HG02610 (cell line): ENCODE measurements around the gene DGKH.

Source experiments
- ATAC-seq: cut with Tn5 transposase; IDR thresholded peaks from one replicate; pipeline ENCODE4 v1.9.1; 2021; ENCODE audit warnings: mild to moderate bottlenecking, moderate library complexity; ENCODE audit not compliant: unreplicated experiment

Gene DGKH

GRCh38 chr13:42039946-42040729, 8.3 kb upstream of the DGKH start:
- peak; percentile 71 for ATAC-seq

GRCh38 chr13:42040730-42041010, 7.8 kb upstream of the DGKH start:
- no peak for ATAC-seq

GRCh38 chr13:42041011-42041683, 7.3 kb upstream of the DGKH start:
- ATAC-seq = peak; percentile 24

GRCh38 chr13:42041684-42042035, 6.8 kb upstream of the DGKH start:
- peak; percentile 32 for ATAC-seq

DNA sequence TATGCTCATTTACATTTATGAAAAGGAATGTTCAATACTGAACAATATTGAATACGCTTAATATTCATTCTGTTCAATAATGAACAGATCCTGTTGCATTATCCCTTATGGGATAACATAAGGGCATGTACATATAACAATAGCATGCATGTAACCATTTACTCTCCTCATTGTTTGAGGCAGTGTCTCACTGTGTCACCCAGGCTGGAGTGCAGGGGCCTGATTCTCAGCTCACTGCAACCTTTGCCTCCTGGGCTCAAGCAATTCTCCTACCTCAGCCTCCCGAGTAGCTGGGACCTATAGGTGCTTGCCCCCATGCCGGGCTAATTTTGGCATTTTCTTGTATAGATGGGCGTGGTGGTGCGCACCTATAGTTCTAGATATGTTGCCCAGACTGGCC, 4.8 kb upstream of the DGKH start:
- no peak for ATAC-seq

- no peak for ATAC-seq
These were observed 2.0 kb upstream of the DGKH start for GRCh38 chr13:42046448-42046847.

DNA sequence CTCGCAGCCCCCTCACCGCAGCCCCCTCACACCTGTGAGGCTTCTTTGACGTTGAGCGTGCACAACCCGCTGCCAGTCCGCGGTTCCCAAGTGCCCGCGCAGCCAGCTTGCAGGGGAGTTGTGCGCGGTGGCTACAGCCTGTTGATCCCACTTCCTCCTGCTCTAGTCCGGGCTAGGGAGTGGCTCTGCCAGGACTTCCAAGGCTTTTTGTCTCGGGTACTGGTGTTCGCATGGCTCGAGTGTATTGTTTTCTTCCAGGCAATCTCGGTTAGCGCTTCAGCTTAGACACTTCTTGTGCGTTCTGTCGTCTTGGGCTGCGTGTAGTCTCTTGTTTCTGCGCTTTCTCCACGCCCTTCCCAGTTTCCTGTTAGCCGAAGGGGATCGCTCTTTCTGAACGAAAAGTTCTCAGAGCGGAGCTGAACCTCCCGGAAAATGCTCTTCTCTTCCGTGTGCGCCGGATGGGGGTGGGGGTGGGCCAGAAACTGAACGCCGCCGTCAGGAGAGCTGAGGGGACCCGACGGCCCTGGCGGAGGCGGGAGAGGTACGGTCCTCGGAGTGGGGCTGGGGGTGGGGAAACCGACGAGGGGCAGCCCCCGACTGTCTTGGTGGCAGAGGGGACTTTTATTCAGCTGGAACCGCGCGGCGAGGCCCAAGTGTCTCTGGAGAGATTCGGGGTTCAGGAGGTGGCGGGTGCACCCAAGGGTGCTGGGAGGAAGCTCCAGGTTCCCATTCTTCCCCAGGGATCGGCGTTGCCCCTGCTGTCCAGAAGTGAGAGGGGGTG, 697 bp upstream of the DGKH start:
- ATAC-seq = peak; percentile 27

DNA sequence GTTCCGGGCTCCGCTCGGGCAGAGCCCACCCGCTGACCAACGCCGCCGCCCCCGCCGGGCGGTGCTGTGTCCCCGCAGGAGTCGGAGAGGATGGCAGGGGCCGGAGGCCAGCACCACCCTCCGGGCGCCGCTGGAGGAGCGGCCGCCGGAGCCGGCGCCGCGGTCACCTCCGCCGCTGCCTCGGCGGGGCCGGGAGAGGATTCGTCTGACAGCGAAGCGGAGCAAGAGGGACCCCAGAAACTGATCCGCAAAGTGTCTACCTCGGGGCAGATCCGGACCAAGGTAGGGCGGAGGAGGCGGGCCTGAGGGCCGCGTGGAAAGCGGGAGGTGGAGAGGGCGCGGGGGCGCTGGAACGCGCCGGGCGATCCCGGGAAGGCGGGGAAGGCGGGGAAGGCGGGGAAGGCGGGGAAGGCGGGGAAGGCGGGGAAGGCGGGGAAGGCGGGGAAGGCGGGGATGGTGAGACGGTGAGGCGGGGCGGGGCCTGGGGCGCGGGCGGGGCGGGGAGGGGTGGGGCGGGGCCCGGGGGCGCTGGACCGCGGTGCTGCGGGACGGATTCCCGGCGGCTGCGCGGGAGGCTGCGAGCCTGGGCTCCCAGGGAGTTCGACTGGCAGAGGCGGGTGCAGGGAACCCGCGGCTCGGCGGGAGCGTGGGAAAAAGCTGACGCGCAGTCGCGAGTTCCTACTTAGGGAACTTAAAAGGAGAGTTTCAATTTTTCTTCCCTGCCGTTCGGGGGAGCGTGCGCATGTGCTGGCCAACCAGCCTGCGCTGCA, 421 bp downstream of the DGKH start:
- ATAC-seq = peak; percentile 46

DNA sequence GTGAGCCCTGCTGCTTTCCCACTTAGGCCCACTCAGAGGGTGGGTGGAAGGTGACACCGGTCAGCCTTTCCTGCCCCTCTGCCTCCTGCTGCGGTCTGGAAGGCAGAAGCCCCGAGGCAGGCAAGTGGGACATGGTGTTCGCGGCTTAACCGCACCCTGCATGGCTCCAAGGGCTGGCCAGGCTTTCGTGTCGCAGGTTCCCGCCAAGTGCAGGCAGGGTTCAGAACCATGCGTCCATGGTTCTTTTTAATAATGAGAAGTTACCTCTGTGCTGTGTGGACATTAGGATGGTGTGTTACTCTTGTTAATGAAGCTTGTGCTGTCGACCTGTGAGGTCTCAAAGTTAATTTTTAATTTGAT, 986 bp downstream of the DGKH start:
- ATAC-seq = peak; percentile 24

GRCh38 chr13:42054798-42055499, 6.5 kb downstream of the DGKH start:
- ATAC-seq = no peak

DNA sequence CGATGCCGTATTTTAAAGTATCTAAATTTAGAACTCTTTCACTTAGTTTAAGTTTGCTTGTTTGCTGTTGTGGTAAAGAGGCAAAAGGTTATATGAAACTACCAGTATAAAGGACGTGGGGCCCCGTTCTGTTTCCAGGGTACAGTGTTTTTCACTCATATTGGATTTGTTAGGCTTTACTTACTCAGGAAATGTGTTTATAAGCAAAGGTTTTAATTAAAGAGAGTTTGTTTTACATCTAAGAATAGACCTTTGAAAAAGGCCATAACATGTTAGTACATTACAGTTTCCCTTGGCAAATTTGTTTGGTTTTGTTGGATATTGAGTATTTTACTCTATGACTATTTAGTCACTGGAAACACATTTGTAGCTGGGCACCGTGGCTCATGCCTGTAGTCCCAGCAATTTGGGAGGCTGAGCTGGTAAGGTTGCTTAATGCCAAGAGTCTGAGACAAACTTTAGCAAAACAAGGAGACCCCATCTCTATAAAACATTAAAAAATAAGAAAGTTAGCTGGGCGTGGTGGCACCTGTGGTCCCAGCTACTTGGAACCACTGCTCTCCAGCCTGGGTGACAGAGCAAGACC, 7.1 kb downstream of the DGKH start:
- ATAC-seq = no peak

DNA sequence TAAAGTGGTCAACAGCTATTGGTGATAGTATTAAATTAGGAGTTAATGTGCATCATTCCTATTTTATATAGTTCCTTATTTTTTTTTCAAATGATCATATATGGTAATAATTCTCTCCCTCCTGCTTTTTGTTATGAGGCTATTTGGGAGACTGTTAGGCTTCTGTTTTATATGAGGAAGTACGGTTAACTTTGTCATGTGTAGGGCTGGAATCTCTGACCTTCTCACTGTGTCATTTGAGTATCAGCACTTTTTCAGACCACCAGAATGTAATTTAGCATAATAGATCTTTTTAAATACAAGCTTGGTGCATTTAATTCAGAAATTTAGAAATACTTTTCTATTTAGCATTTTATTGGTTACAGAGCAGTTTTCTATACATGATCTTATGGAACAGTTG, 7.7 kb downstream of the DGKH start:
- ATAC-seq = no peak

DNA sequence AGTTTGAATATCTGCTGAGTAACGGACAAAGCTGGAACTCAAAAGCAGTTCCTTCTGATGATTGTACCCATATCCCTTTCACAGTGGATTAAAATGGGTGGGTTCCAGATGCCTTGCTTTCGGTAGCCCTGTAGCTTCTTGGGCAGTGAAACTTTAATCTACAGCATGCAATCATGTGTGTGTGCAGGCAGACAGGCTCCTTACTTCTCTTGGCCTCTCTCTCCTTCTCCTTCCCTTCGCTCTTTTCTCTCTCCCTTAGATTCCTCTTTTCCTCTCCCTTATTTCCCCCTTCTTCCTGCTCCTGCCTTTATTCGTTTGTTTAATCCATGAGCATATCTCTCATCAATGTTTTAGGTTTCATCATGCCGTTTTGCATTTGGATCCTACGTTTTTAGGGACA, 8.1 kb downstream of the DGKH start:
- ATAC-seq = no peak

- no peak for ATAC-seq
These were observed 9.6 kb downstream of the DGKH start for GRCh38 chr13:42057918-42058530.

GRCh38 chr13:42061943-42062342, 13.5 kb downstream of the DGKH start:
- no peak for ATAC-seq

DNA sequence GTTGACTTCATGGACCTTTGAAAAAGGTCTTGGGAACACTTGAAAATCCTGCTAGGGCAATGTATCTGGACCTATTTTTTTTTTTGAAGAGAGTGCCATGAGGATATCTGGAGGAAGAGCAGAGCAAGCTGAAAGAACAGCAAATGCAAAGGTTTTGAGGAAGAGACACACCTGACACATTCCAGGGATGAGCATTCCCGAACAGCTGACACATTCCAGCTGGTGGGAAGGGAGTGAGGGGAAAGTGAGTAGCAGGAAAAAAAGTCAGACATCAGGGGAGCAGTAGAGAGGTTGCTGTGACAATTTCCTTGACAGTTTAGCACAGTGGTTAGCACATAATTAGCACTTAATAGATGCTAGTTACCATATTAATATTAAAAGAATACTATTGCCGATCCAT, 14.7 kb downstream of the DGKH start:
- ATAC-seq = no peak

DNA sequence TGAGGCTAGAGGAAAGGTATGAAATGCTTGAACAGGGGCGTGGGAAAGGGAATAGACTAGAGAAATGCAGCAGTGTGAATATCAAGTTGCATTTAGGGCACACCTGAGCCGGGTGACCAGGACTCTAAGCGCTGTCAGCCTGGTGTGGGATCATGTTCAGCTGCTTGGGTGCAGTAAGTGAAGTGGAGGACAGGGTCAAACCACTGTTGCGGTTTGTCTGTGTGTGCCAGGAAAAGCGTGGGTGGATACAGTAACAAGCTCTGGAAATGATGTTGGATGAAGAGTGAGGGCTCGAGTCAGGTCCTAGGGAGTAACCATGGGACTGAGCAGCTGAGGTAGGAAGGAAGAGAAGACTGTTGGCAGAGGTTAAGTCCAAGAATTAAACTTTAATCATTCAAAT, 15.8 kb downstream of the DGKH start:
- no peak for ATAC-seq

- no peak for ATAC-seq
These were observed 16.5 kb downstream of the DGKH start for GRCh38 chr13:42064966-42065365.

GRCh38 chr13:42065414-42065813, 17.0 kb downstream of the DGKH start:
- ATAC-seq = no peak

GRCh38 chr13:42066542-42066941, 18.1 kb downstream of the DGKH start:
- ATAC-seq = no peak
